ENCODE results near the gene PRRC2A. TPM values are rescaled to one million over a fixed set of nuclear protein-coding genes. Genes with fewer than 3 reads are reported as not detected.

Gene PRRC2A
- total RNA-seq, 1 donor from 2014 or later = 235 TPM

DNA sequence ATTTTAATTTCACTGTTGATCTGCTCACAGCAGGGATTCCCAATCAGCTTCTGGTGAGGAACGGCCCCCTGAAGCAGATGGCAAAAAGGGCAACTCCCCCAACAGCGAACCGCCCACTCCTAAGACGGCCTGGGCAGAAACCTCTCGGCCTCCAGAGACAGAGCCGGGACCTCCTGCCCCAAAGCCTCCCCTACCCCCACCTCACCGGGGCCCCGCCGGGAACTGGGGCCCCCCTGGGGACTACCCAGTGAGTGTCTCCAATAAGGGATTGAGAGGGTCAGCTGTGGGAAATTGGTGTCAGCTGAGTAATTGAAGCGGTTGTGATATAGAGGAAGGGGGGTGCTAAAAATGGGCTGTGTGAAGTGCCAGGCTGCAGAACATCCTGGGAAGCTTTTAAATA lies 6.4 kb downstream of the PRRC2A start:
- H3K36me3 Mint-ChIP-seq = peaks cover 51% of the 10 kb centered on the region
- H3K27ac Mint-ChIP-seq = no peak overlapping the region
- DNase-seq (ENCODE audit: extremely low spot score, unreplicated experiment) = no peak
- no peaks in the 10 kb centered on the region for H3K9me3 Mint-ChIP-seq
- H3K27me3 Mint-ChIP-seq = no peaks in the 10 kb centered on the region
- TF ChIP-seq, protein P1, sequence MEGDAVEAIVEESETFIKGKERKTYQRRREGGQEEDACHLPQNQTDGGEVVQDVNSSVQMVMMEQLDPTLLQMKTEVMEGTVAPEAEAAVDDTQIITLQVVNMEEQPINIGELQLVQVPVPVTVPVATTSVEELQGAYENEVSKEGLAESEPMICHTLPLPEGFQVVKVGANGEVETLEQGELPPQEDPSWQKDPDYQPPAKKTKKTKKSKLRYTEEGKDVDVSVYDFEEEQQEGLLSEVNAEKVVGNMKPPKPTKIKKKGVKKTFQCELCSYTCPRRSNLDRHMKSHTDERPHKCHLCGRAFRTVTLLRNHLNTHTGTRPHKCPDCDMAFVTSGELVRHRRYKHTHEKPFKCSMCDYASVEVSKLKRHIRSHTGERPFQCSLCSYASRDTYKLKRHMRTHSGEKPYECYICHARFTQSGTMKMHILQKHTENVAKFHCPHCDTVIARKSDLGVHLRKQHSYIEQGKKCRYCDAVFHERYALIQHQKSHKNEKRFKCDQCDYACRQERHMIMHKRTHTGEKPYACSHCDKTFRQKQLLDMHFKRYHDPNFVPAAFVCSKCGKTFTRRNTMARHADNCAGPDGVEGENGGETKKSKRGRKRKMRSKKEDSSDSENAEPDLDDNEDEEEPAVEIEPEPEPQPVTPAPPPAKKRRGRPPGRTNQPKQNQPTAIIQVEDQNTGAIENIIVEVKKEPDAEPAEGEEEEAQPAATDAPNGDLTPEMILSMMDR (conservative IDR thresholded peaks at IDR 0.05) = no peak
- no peak overlapping the region for H3K4me3 Mint-ChIP-seq
- H3K4me1 Mint-ChIP-seq (ENCODE audit: unreplicated experiment) = peaks cover 19% of the 10 kb centered on the region

DNA sequence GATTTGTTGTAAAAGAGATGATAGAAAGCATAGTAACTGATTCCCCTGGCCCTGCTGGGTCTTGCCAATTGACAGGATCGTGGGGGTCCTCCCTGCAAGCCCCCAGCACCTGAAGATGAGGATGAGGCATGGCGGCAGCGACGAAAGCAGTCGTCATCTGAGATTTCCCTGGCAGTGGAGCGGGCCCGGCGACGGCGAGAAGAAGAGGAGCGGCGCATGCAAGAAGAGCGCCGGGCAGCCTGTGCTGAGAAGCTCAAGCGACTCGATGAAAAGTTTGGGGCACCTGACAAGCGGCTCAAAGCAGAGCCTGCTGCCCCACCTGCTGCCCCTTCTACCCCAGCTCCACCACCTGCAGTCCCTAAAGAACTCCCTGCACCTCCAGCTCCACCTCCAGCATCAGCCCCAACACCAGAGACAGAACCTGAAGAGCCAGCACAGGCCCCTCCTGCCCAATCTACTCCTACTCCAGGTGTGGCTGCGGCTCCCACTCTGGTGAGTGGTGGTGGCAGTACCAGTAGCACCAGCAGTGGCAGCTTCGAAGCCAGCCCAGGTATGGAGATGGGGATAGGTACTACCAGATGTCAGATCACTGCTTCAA lies 7.3 kb downstream of the PRRC2A start:
- TF ChIP-seq, protein P1 (conservative IDR thresholded peaks at IDR 0.05) = no peak
- no peak overlapping the region for H3K4me3 Mint-ChIP-seq

DNA sequence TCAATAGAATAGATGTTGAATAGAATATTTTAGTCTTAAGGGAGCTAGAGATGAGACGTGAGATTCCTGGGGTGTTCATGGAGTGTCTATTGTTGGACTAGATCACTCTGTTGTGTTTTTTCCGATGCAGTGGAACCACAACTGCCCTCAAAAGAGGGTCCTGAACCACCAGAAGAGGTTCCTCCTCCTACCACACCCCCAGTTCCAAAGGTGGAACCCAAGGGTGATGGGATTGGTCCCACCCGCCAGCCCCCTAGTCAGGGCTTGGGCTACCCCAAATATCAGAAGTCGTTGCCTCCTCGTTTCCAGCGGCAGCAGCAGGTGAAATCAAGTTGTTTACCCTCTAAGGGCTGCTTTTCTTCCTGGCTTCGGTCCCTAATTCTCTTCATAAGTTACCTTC lies 8.5 kb downstream of the PRRC2A start:
- Mint-ChIP-seq H3K4me1 (ENCODE audit: unreplicated experiment) (peaks cover 5% of the 10 kb centered on the region), H3K4me3 (peak overlapping the region; percentile 10), H3K36me3 (peaks cover 38% of the 10 kb centered on the region), H3K27me3 (no peaks in the 10 kb centered on the region), H3K27ac (no peak overlapping the region), H3K9me3 (no peaks in the 10 kb centered on the region)
- no peak for DNase-seq (ENCODE audit: extremely low spot score, unreplicated experiment)
- TF ChIP-seq, protein P1 (conservative IDR thresholded peaks at IDR 0.05) = no peak

More for the DNA sequence above, 7.3 kb downstream of the PRRC2A start:
- Mint-ChIP-seq H3K27me3 (no peaks in the 10 kb centered on the region), H3K9me3 (no peaks in the 10 kb centered on the region), H3K4me1 (ENCODE audit: unreplicated experiment) (peaks cover 10% of the 10 kb centered on the region), H3K36me3 (peaks cover 43% of the 10 kb centered on the region), H3K27ac (no peak overlapping the region)
- no peak for DNase-seq (ENCODE audit: extremely low spot score, unreplicated experiment)

DNA sequence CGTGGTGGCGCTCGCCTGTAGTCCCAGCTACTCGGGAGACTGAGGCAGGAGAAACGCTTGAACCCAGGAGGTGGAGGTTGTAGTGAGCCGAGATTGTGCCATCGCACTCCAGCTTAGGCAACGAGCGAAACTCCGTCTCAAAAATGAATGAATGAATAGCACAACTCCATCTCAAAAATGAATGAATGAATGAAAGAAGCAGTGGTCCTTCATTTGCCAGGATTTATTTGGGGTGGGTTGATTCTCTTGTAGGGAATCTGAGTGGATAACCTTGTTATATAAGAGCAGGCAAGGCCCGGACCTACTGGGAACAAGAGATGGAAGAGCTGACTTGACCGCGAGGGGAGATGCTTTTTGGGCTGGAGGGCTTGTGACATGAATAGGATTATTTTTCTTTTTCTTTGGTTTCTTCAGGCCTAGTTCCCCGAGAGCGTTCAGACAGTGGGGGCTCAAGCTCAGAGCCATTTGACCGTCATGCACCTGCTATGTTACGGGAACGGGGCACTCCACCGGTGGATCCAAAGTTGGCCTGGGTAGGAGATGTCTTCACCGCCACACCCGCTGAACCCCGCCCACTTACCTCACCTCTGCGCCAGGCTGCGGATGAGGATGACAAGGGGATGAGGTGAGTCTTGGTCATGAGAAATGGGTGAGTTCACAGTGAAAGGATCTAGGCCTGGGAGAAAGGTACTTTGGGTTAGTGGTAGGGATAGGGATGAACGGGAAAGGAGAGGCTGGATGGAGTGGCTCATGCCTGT lies 9.8 kb downstream of the PRRC2A start:
- H3K36me3 Mint-ChIP-seq = peaks cover 40% of the 10 kb centered on the region
- peaks cover 5% of the 10 kb centered on the region for H3K4me1 Mint-ChIP-seq (ENCODE audit: unreplicated experiment)
- no peak overlapping the region for H3K4me3 Mint-ChIP-seq
- no peaks in the 10 kb centered on the region for H3K9me3 Mint-ChIP-seq
- no peaks in the 10 kb centered on the region for H3K27me3 Mint-ChIP-seq
- DNase-seq (ENCODE audit: extremely low spot score, unreplicated experiment) = no peak
- TF ChIP-seq, protein P1 (conservative IDR thresholded peaks at IDR 0.05) = no peak
- no peak overlapping the region for H3K27ac Mint-ChIP-seq

DNA sequence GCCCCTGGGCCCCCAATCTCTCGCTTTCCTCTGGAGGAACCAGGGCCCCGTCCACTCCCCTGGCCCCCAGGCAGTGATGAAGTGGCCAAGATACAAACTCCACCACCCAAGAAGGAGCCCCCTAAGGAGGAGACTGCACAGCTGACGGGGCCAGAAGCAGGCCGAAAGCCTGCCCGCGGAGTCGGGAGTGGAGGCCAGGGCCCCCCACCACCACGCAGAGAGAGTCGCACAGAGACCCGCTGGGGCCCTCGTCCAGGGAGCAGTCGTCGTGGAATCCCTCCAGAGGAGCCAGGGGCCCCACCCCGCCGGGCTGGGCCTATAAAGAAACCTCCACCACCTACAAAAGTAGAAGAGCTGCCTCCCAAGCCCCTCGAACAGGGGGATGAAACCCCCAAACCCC lies 10.7 kb downstream of the PRRC2A start:
- Mint-ChIP-seq H3K4me3 (no peak overlapping the region), H3K27me3 (no peaks in the 10 kb centered on the region), H3K9me3 (no peaks in the 10 kb centered on the region), H3K36me3 (peaks cover 38% of the 10 kb centered on the region), H3K4me1 (ENCODE audit: unreplicated experiment) (peaks cover 5% of the 10 kb centered on the region), H3K27ac (no peak overlapping the region)
- no peak for DNase-seq (ENCODE audit: extremely low spot score, unreplicated experiment)
- TF ChIP-seq, protein P1 (conservative IDR thresholded peaks at IDR 0.05) = no peak

Measured in type B pancreatic cell (in vitro differentiated cells).